Uterine smooth muscle cell (primary cell): Measurements from ENCODE around the gene TRIM28. TPM values are rescaled to one million over a fixed set of nuclear protein-coding genes. Genes with fewer than 3 reads are reported as not detected.

ENCODE experiments used
- total RNA-seq: library from RNA; depleted of rRNA; stranded (reverse); fragments of >200 nt; gene quantifications from 2 replicates; pipeline ENCODE4 v1.2.3, GENCODE V29; 2014

TRIM28 gene
- total RNA-seq: 265 and 355 TPM in 2 replicates

DNA sequence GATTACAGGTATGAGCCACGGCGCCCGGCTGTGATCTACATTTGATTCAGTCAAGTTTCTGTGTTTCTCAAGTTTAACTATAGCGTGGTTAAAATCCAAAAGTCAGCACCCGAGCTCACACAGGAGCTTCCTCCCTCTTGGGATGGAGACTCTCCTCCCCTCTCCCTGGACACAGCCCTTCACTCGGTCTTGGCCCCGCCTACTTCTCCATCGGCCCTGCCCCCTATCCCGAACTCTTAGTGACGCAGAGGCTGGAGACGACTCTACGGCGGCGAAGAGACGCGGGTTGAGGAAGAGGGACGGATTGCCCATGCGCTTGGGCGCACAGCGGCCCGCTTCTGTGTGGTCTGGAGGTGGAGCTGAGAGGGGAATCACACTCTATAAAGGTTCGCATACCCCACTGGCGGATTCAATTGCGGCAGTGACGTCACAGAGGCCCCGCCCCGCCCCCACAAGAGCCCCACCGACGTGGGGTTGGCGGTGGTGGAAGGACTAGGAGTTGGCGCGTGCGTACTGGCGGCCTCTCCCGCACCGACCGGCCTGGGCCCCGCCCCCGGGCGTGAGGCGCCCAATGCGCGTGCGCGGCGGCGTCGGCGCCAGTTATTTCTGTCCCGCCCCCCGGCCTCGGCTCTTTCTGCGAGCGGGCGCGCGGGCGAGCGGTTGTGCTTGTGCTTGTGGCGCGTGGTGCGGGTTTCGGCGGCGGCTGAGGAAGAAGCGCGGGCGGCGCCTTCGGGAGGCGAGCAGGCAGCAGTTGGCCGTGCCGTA lies at the start of gene TRIM28:
Gene TRIM28 (plus strand): TSS at position 239 of the 765 bp plus-strand sequence. CDS start 694 bp downstream, outside the sequence.

DNA sequence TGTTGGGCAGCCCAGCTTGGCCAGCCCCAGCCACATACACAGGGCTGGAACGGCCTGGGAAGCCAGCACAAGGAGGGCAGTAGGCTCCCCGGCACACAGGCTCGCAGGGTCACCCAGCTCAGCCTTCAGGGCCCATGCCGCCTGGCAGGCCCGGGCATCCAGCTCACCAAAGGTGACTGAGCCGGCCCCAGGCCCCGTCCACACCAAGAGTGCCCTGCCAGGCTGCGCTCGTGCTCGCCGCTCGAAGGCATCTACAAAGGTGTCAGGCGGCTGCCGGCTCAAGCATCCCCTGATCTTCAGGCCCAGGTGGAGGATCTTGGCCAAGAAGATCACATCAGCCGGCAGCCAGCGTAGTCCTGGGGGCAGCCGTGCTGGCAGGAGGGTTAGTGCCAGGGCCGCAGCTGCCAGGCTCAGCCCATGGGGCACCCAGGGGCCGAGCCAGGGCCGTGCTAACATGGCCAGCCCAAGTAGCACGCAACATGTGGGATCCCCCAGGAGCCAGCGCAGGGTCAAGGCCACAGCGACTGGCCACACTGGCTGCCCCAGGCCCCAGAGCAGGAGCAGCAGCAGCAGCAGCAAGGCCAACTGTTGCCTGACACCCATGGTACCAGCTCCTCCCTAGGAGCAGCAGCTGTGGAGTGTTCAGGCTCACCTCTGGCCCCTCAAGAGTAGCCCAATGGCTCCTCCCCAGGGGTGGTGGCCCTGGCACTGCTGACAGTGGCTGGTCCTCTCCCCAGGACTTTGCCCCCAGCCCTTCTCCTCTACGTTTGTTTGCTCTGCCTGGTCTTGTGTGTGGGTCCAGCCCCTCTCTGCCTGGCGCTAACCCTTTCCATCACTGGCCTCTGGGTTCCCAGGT lies 32.3 kb upstream of the TRIM28 start, which contains the start of gene SLC27A5:
Gene SLC27A5 (minus strand): TSS at position 640 of the 856 bp plus-strand sequence. CDS start 37 bp downstream, at position 603.

DNA sequence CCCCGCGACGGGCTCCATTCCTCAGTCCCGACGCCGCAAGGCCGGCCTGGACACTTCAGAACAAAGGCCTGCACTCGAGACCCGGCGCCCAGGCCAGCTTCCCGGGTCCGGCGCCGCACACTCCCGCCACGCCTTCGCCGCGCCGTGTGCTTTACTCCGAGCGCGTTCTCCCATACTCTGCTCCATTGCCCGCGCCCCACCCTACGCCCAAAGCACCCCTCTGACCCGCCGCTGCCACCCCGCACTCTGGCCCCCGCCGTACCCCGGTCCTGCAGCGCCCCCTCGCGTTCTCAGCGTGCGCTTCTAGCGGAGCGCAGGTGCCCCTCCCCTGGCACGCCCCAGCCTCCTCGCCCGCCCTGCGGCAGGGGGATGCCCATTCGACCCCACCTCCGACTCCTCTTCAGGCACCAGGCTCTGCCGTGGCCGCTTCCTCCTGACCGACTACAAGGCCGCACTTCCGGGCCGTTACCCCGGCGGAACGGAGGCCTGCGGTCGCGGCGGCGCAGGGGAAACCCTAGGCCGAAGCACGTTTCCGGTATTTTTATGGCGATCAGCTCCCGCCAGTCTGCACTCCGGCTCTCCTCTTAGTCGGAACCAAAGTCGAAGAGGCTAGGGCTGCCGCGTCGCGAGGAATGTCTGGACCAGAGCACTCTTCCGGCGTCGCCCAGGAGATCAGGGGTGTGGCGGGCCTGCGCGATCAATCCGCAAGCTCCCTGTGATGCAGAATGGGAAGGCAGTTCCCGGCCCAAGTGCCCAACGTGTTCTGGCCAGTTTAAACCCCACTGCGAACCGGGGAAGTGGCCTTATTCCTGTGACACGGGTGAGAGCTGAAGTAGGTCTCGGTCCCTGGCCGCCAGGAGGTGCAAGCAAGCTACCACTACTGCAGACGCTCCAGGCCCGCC lies 24.3 kb upstream of the TRIM28 start, which contains the start of gene ZBTB45:
Gene ZBTB45 (minus strand): TSS at position 456 of the 902 bp plus-strand sequence. CDS start 2,137 bp downstream, outside the sequence.

DNA sequence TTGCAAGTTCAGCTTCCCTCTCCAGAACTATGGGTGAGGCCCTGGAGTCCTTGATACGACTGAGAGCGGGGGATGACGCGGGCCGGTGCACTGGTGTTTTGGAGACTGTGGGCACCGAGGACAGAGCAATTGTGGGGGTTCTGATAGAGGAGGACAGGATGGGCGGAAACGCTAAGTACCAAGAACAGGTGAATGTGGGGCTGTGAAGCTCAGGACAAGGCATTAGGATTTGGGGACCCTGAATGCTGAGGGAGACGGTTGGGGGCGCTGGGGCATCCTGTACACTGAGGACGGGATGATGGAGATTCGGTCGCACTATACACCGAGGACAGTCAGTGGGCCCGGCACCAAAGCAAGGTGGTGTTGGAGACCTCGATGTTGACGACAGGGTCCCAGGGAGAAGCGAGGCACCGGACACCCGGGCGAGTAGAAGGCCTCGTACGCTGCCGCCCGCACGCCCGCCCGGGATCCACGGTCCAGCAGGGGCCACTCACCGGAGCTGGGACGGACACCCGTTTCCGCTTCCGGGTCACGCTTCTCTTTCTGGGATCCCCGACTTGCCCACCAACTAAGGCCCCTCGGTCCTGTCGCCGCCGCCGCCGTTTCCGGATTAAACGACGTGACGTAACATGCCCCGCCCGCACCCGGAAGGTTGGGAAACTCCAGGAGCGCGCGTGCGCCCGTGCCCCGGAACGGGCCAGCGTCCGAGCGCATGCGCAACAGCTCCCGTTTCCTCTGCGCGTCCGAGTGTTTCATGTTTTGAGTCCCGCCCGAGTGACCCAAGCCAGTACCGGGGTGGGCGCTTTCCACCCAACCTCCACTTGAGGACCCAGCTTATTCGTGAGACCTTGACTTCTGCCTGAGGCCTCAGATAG lies 10.9 kb downstream of the TRIM28 start, which contains the start of gene CHMP2A:
Gene CHMP2A (minus strand): TSS at position 612 of the 875 bp plus-strand sequence. CDS start 893 bp downstream, outside the sequence.

DNA sequence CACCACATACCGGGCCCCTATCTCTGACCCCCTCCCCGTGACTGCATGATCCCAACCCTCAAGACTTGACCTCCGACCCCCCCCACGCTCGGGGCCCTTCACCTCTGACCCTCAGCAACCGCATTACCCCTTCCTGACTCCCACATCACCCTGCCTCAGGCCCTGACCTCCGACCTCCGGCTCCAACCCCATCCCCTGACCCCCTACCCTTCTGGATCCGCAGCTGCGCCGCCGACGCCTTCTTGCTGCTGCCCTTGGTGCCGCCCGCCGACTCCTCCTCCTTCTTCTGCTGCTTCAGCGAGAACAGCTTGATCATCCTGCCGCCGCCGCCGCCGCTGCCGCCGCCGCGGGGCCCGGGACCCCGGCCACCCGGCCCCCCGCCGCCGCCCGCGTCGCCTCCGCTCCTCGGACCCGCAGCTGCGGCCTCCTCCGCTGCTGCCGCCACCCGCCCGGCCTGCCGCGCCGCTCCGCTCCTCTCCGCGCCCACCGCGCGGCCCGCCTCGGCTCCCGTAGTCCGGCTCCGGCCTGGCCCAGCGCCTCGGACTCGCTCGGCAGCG lies 14.3 kb downstream of the TRIM28 start, which contains the start of gene UBE2M:
Gene UBE2M (minus strand): TSS at position 546 of the 557 bp plus-strand sequence. CDS start 230 bp downstream, at position 316.

DNA sequence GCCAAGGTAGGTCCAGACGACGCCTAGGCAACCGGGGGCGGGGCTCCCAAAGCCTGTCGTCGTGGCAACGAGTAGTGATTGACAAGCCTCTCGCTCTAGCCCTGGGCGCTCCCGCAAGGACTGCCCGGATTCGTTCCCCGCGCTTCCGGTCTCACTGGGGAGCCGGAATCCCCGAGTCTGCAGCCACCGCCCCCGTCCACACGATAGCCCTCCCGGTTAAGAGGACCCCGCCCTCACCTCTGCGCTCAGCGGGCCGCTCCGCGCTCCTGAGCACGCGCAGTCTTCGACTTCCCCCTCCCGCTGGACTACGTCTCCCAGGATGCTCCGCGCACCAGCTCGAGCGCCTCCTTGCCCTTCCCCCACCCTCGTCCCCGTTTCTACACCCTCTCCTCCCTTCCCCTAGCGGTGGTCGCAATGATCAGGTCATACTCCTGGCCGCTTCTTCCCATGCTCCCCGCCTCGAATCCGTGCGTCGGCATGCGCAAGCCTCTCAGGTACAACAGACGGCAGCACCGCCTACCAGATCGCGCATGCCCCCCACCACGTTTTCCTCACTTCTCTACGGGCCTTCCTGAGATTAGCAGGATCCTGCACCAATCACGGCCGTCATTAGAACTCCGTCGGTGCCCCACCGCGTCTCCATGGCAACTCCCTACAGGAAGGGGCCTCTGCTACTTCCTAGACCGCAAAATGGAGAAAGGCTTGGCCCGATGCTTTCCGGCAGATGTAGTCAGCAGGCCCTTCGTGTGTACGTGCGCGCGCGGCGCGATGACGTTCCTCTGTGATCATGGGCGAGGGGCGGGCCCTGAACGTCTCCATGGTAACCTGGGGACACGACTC lies 29.2 kb downstream of the TRIM28 start, which contains the start of gene MZF1:
Gene MZF1 (minus strand): TSS at position 518 of the 840 bp plus-strand sequence. CDS start 1,946 bp downstream, outside the sequence.

Other genes starting within 250 kb of the TRIM28 start
- gene ERVK3-1, start 238.7 kb upstream of the TRIM28 start, total RNA-seq: 32.6 and 37.5 TPM in 2 replicates
- 3.1 and 3.2 TPM in 2 replicates for gene ZSCAN22, start 217.1 kb upstream of the TRIM28 start, total RNA-seq
- gene A1BG, start 190.6 kb upstream of the TRIM28 start, total RNA-seq: 10.4 and 16.0 TPM in 2 replicates
- gene ZNF497, start 181.3 kb upstream of the TRIM28 start, total RNA-seq: 0.89 and 1.4 TPM in 2 replicates
- 3.1 and 3.5 TPM in 2 replicates for gene ZNF837, start 163.0 kb upstream of the TRIM28 start, total RNA-seq
- gene RPS5, start 156.8 kb upstream of the TRIM28 start, total RNA-seq: 1,967 and 1,989 TPM in 2 replicates
- gene RNF225, start 148.4 kb upstream of the TRIM28 start, total RNA-seq: 0.37 TPM in 1 of 2 replicates, not detected in the other
- gene ZNF584, start 135.4 kb upstream of the TRIM28 start, total RNA-seq: 16.7 and 18.0 TPM in 2 replicates
- 9.2 and 10.6 TPM in 2 replicates for gene ZNF132, start 103.9 kb upstream of the TRIM28 start, total RNA-seq
- 10.0 and 12.1 TPM in 2 replicates for gene ZNF324B, start 92.4 kb upstream of the TRIM28 start, total RNA-seq
- 15.9 and 17.0 TPM in 2 replicates for gene ZNF324, start 77.0 kb upstream of the TRIM28 start, total RNA-seq
- gene ZNF446, start 67.7 kb upstream of the TRIM28 start, total RNA-seq: 8.3 and 12.1 TPM in 2 replicates
- 2.9 and 4.2 TPM in 2 replicates for gene SLC27A5, start 32.1 kb upstream of the TRIM28 start, total RNA-seq
- gene ZBTB45, start 24.3 kb upstream of the TRIM28 start, total RNA-seq: 7.7 and 8.0 TPM in 2 replicates
- gene CHMP2A, start 11.0 kb downstream of the TRIM28 start, total RNA-seq: 115 and 140 TPM in 2 replicates
- 60.9 and 92.1 TPM in 2 replicates for gene UBE2M, start 14.5 kb downstream of the TRIM28 start, total RNA-seq
- 13.8 and 19.1 TPM in 2 replicates for gene MZF1, start 29.3 kb downstream of the TRIM28 start, total RNA-seq